ENCODE data around the gene CFTR.
"Not testable (repeated sequence)": the region's sequence is repeated elsewhere in the genome, so short reads cannot be mapped to it uniquely, and the experiment has no call there.

Gene CFTR

GRCh38 chr7:117692338-117692737, 212.5 kb downstream of the CFTR start:
- no peak overlapping the region for H3K4me3 Mint-ChIP-seq
- no peaks in the 10 kb centered on the region for H3K27me3 Mint-ChIP-seq
- H3K4me1 Mint-ChIP-seq (ENCODE audit: low read depth), result no peaks in the 10 kb centered on the region
- H3K27ac Mint-ChIP-seq, result no peak overlapping the region
- H3K9me3 Mint-ChIP-seq, result peaks cover 5% of the 10 kb centered on the region
- no peaks in the 10 kb centered on the region for H3K36me3 Mint-ChIP-seq (ENCODE audit: low read depth)

- Mint-ChIP-seq H3K36me3 (ENCODE audit: low read depth) (no peaks in the 10 kb centered on the region), H3K27me3 (no peaks in the 10 kb centered on the region), H3K4me1 (ENCODE audit: low read depth) (no peaks in the 10 kb centered on the region)
These were observed 218.2 kb downstream of the CFTR start for GRCh38 chr7:117698018-117698417.

GRCh38 chr7:117704063-117704462, 224.2 kb downstream of the CFTR start:
- Mint-ChIP-seq H3K9me3 (no peaks in the 10 kb centered on the region), H3K27me3 (no peaks in the 10 kb centered on the region), H3K27ac (no peak overlapping the region)

More at GRCh38 chr7:117698018-117698417, 218.2 kb downstream of the CFTR start:
- Mint-ChIP-seq H3K27ac (no peak overlapping the region), H3K4me3 (no peak overlapping the region), H3K9me3 (peaks cover 5% of the 10 kb centered on the region)

GRCh38 chr7:117705630-117706029, 225.8 kb downstream of the CFTR start:
- no peak overlapping the region for H3K27ac Mint-ChIP-seq
- H3K4me3 Mint-ChIP-seq, result no peak overlapping the region
- H3K36me3 Mint-ChIP-seq (ENCODE audit: low read depth), result no peaks in the 10 kb centered on the region
- H3K4me1 Mint-ChIP-seq (ENCODE audit: low read depth), result no peaks in the 10 kb centered on the region
- no peaks in the 10 kb centered on the region for H3K9me3 Mint-ChIP-seq
- H3K27me3 Mint-ChIP-seq, result no peaks in the 10 kb centered on the region

More at GRCh38 chr7:117704063-117704462, 224.2 kb downstream of the CFTR start:
- H3K4me3 Mint-ChIP-seq, result no peak overlapping the region
- no peaks in the 10 kb centered on the region for H3K36me3 Mint-ChIP-seq (ENCODE audit: low read depth)
- H3K4me1 Mint-ChIP-seq (ENCODE audit: low read depth), result no peaks in the 10 kb centered on the region

- Mint-ChIP-seq H3K27me3 (no peaks in the 10 kb centered on the region), H3K4me3 (no peak overlapping the region), H3K9me3 (no peaks in the 10 kb centered on the region), H3K36me3 (ENCODE audit: low read depth) (no peaks in the 10 kb centered on the region), H3K4me1 (ENCODE audit: low read depth) (no peaks in the 10 kb centered on the region), H3K27ac (no peak overlapping the region)
These were observed 226.4 kb downstream of the CFTR start for GRCh38 chr7:117706210-117706609.

GRCh38 chr7:117707080-117707479, 227.3 kb downstream of the CFTR start:
- no peak overlapping the region for H3K4me3 Mint-ChIP-seq
- H3K4me1 Mint-ChIP-seq (ENCODE audit: low read depth), result no peaks in the 10 kb centered on the region
- H3K27ac Mint-ChIP-seq, result no peak overlapping the region
- no peaks in the 10 kb centered on the region for H3K9me3 Mint-ChIP-seq
- H3K36me3 Mint-ChIP-seq (ENCODE audit: low read depth), result no peaks in the 10 kb centered on the region
- no peaks in the 10 kb centered on the region for H3K27me3 Mint-ChIP-seq

GRCh38 chr7:117708173-117708572, 228.3 kb downstream of the CFTR start:
- not testable (repeated sequence) for H3K4me3 Mint-ChIP-seq; H3K9me3 Mint-ChIP-seq; H3K4me1 Mint-ChIP-seq (ENCODE audit: low read depth); H3K27me3 Mint-ChIP-seq; H3K27ac Mint-ChIP-seq; H3K36me3 Mint-ChIP-seq (ENCODE audit: low read depth)

- Mint-ChIP-seq H3K36me3 (ENCODE audit: low read depth) (no peaks in the 10 kb centered on the region), H3K9me3 (no peaks in the 10 kb centered on the region), H3K27ac (no peak overlapping the region), H3K27me3 (peaks cover 8% of the 10 kb centered on the region), H3K4me1 (ENCODE audit: low read depth) (no peaks in the 10 kb centered on the region), H3K4me3 (no peak overlapping the region)
These were observed 231.7 kb downstream of the CFTR start for GRCh38 chr7:117711556-117711955.

GRCh38 chr7:117715784-117716445, 236.1 kb downstream of the CFTR start:
- H3K9me3 Mint-ChIP-seq, result no peaks in the 10 kb centered on the region
- H3K4me3 Mint-ChIP-seq, result no peak overlapping the region
- H3K36me3 Mint-ChIP-seq (ENCODE audit: low read depth), result no peaks in the 10 kb centered on the region
- no peak overlapping the region for H3K27ac Mint-ChIP-seq
- H3K27me3 Mint-ChIP-seq, result peaks cover 14% of the 10 kb centered on the region
- H3K4me1 Mint-ChIP-seq (ENCODE audit: low read depth), result no peaks in the 10 kb centered on the region

- no peaks in the 10 kb centered on the region for H3K36me3 Mint-ChIP-seq (ENCODE audit: low read depth)
- H3K27me3 Mint-ChIP-seq, result peaks cover 14% of the 10 kb centered on the region
- no peaks in the 10 kb centered on the region for H3K9me3 Mint-ChIP-seq
These were observed 237.0 kb downstream of the CFTR start for GRCh38 chr7:117716707-117717299.

GRCh38 chr7:117717357-117717756, 237.5 kb downstream of the CFTR start:
- no peaks in the 10 kb centered on the region for H3K9me3 Mint-ChIP-seq
- no peak overlapping the region for H3K4me3 Mint-ChIP-seq
- H3K27me3 Mint-ChIP-seq, result peaks cover 14% of the 10 kb centered on the region
- H3K27ac Mint-ChIP-seq, result no peak overlapping the region
- no peaks in the 10 kb centered on the region for H3K4me1 Mint-ChIP-seq (ENCODE audit: low read depth)
- H3K36me3 Mint-ChIP-seq (ENCODE audit: low read depth), result no peaks in the 10 kb centered on the region

More at GRCh38 chr7:117716707-117717299, 237.0 kb downstream of the CFTR start:
- Mint-ChIP-seq H3K27ac (no peak overlapping the region), H3K4me3 (no peak overlapping the region), H3K4me1 (ENCODE audit: low read depth) (no peaks in the 10 kb centered on the region)
